Stimulated activated CD8-positive, alpha-beta memory T cell treated with anti-CD3 and anti-CD28 coated beads, Interleukin-12 subunit alpha, Interleukin-12 subunit beta, amount 100 ng/mL, for 4 hours (primary cell): ENCODE results near the gene MFSD2A.
"Not testable (repeated sequence)": the region's sequence is repeated elsewhere in the genome, so short reads cannot be mapped to it uniquely, and the experiment has no call there.

Experiments
- DNase-seq: peaks from one replicate; pipeline ENCODE4 v3.0.0-alpha.2; 2020; ENCODE audit warnings: low read depth

The MFSD2A gene

GRCh38 chr1:40003156-40004093, 48.5 kb downstream of the MFSD2A start:
- no peak for DNase-seq

DNA sequence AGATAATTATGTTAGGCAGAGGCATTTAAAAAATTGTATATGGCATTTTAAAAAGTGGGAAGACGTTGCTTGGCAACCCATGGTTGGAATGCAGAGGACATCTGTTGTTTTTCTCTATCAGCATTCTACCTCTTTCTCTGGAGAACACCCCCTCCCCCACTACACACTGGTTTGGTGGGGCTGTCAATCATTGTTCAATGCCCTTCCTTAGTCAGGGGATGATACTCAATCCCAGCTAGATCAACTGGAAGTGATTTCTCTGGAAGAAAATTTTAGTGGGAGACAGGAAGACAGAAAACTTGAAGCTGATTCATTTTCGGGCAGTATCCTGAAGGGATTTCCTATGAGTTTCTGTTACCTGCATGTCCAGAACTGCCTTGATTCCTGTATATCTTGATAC, 49.9 kb downstream of the MFSD2A start:
- DNase-seq: no peak

DNA sequence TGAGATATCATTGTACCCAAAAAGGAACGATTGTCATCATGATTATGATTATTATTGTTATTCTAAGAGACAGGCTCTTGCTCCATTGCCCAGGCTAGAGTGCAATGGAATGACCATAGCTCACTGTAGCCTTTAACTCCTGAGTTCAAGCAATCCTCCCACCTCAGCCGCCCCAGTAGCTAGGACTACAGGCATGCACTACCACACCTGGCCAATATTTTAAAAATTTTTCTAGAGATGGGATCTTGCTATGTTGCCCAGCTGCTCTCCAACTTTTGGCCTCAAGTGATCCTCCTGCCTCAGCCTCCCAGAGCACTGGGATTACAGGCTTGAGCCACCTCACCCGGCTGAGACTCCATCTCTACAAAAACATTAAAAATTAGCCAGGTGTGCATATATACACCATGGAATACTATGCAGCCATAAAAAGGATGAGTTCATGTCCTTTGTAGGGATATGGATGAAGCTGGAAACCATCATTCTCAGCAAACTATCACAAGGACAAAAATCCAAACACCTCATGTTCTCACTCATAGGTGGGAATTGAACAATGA, 52.6 kb downstream of the MFSD2A start:
- DNase-seq: not testable (repeated sequence)

- DNase-seq: no peak
Observed at GRCh38 chr1:40011198-40011597, 56.3 kb downstream of the MFSD2A start.

DNA sequence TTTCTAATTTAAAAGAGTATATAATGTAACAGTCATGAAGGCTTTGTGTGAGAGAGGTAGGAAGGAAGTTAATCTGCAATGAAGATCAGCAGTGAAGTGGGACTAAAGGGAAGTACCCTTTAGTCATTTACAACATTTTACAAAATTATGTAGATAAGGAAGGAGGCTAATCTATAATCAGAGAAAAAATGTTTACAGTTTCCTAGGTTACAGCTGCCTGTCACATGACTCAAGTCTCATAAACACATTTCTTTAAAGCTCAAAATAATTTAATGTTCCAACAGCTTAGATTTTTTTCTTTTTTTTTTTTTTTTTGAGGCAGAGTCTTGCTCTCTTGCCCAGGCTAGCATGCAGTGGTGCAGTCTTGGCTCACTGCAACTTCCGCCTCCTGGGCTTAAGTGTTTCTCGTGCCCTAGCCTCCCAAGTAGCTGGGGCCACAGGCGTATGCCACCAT, 59.3 kb downstream of the MFSD2A start:
- DNase-seq: no peak

- DNase-seq: no peak
Observed at GRCh38 chr1:40014812-40015594, 60.1 kb downstream of the MFSD2A start.

DNA sequence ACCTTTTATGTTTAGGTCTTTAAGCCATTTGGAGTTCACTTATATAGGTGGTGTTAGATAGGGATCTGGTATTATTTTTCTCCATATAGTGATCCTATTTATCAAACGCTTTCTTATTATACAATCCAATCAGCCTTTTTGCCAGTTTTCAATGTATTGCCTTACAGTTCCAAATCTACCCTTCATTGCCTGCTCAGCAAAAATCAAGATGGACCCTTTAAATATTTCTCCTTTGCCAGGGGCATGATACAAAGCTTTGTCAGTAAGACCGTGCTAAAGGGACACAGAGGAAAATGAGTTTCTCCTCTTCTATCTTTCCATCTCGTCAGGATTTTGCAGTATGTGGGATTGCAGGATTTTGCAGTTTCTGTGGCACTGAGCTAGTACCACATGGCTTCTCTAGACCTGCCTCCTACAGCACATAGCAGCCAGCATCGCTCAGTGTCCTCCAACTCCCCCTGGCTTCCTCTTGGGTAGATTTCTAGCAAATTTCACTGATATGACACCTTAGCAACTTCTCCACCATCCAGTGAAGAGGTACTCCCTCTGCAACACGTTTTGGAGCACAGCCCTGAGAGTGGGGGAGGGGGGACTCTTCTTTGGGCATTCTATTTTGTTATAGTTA, 63.1 kb downstream of the MFSD2A start:
- DNase-seq: no peak
